Measurements from ENCODE around the gene SPIB.

SPIB gene

DNA sequence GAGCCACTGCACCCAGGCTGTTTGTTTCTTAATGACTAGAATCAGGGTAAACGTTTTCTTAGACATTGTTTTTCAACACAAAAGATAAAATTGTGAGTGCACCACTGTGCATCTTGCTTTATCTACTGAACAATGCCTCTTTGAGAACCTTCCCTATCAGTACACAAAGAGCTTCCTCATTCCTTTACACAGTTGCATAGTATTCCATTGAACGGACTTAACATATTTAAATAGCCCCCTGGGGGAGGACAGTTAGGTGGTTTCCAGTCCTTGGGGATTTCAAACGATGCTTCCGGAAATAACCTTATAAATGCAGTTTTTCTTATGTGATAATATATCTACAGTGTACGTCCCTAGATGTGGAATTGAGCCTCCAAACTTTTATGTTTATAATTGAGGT lies 26.0 kb upstream of the SPIB start:
- no peak overlapping the region for H3K23ac ChIP-seq (ENCODE audit: low read length in 2 of 2)
- DNase-seq = no peak
- H3K79me1 ChIP-seq (replicated peaks; ENCODE audit: low read length, poor library complexity, severe bottlenecking) = peaks cover 22% of the 10 kb centered on the region
- no peaks in the 10 kb centered on the region for H3K27me3 ChIP-seq (ENCODE audit: control insufficient read depth in 1 of 2, insufficient read depth in 1 of 2, low read length in 2 of 2)
- 83% methylated on average over 2 of the region's 5 CpGs for WGBS
- no peak overlapping the region for H3K14ac ChIP-seq (ENCODE audit: low read length in 2 of 2)
- H4K8ac ChIP-seq (ENCODE audit: low read length) = no peak overlapping the region
- peaks cover 4 to 11% of the 10 kb centered on the region in 2 experiments for H3K36me3 ChIP-seq (ENCODE audit: control insufficient read depth in 1 of 2, insufficient read depth in 2 of 2, low read depth in 1 of 2, low read length in 2 of 2)
- no peak overlapping the region for H2BK15ac ChIP-seq (ENCODE audit: low read depth, poor library complexity, severe bottlenecking)
- H4K91ac ChIP-seq (ENCODE audit: low read length) = no peak overlapping the region
- no peak overlapping the region for H3K18ac ChIP-seq (ENCODE audit: low read depth in 1 of 2, low read length in 2 of 2)
- H2BK120ac ChIP-seq (ENCODE audit: low read depth, low read length) = no peak overlapping the region
- H3K4ac ChIP-seq (ENCODE audit: low read depth in 1 of 2, low read length in 2 of 2) = no peak overlapping the region
- no peaks in the 10 kb centered on the region for H3K9me3 ChIP-seq (ENCODE audit: control insufficient read depth, low read length)
- no peak overlapping the region for H3K9ac ChIP-seq (ENCODE audit: low read length)
- no peak overlapping the region for H2AFZ ChIP-seq (ENCODE audit: low read depth, low read length)
- no peak overlapping the region for H2AK5ac ChIP-seq (ENCODE audit: low read length, severe bottlenecking)
- no peaks in the 10 kb centered on the region for H3K4me1 ChIP-seq (ENCODE audit: control insufficient read depth, insufficient read depth, low read depth, low read length)
- no peak overlapping the region for H2BK12ac ChIP-seq (ENCODE audit: low read length in 2 of 2)
- no peak overlapping the region for H3K27ac ChIP-seq (ENCODE audit: low read length, poor library complexity, severe bottlenecking)
- H3K4me3 ChIP-seq (ENCODE audit: insufficient read depth in 1 of 2, low read depth in 1 of 2, low read length in 2 of 2) = no peak overlapping the region
- no peak overlapping the region for H3K4me2 ChIP-seq (ENCODE audit: low read length, poor library complexity, severe bottlenecking)
- no peak overlapping the region for H2BK5ac ChIP-seq (ENCODE audit: low read depth, low read length, poor library complexity, severe bottlenecking)

GRCh38 chr19:50393589-50393988 lies 25.1 kb upstream of the SPIB start:
- Histone ChIP-seq H2BK15ac (ENCODE audit: low read depth, poor library complexity, severe bottlenecking) (no peak overlapping the region), H4K91ac (ENCODE audit: low read length) (no peak overlapping the region), H2AFZ (ENCODE audit: low read depth, low read length) (no peak overlapping the region), H3K4me2 (ENCODE audit: low read length, poor library complexity, severe bottlenecking) (no peak overlapping the region), H3K4ac (ENCODE audit: low read depth in 1 of 2, low read length in 2 of 2) (no peak overlapping the region), H4K8ac (ENCODE audit: low read length) (no peak overlapping the region), H3K4me3 (ENCODE audit: insufficient read depth in 1 of 2, low read depth in 1 of 2, low read length in 2 of 2) (no peak overlapping the region), H3K79me1 (replicated peaks; ENCODE audit: low read length, poor library complexity, severe bottlenecking) (peaks cover 22% of the 10 kb centered on the region), H2BK5ac (ENCODE audit: low read depth, low read length, poor library complexity, severe bottlenecking) (no peak overlapping the region), H2BK12ac (ENCODE audit: low read length in 2 of 2) (no peak overlapping the region), H3K9ac (ENCODE audit: low read length) (no peak overlapping the region), H3K4me1 (ENCODE audit: control insufficient read depth, insufficient read depth, low read depth, low read length) (no peaks in the 10 kb centered on the region), H3K9me3 (ENCODE audit: control insufficient read depth, low read length) (no peaks in the 10 kb centered on the region), H2BK120ac (ENCODE audit: low read depth, low read length) (no peak overlapping the region), H3K27ac (ENCODE audit: low read length, poor library complexity, severe bottlenecking) (no peak overlapping the region), H3K23ac (ENCODE audit: low read length in 2 of 2) (no peak overlapping the region), H3K27me3 (ENCODE audit: control insufficient read depth in 1 of 2, insufficient read depth in 1 of 2, low read length in 2 of 2) (no peaks in the 10 kb centered on the region), H3K14ac (ENCODE audit: low read length in 2 of 2) (no peak overlapping the region), H3K18ac (ENCODE audit: low read depth in 1 of 2, low read length in 2 of 2) (no peak overlapping the region), H2AK5ac (ENCODE audit: low read length, severe bottlenecking) (no peak overlapping the region), H3K36me3 (ENCODE audit: control insufficient read depth in 1 of 2, insufficient read depth in 2 of 2, low read depth in 1 of 2, low read length in 2 of 2) (peaks cover 0 to 13% of the 10 kb centered on the region in 2 experiments)
- DNase-seq = no peak
- WGBS = 97% methylated on average over 4 of the region's 4 CpGs

DNA sequence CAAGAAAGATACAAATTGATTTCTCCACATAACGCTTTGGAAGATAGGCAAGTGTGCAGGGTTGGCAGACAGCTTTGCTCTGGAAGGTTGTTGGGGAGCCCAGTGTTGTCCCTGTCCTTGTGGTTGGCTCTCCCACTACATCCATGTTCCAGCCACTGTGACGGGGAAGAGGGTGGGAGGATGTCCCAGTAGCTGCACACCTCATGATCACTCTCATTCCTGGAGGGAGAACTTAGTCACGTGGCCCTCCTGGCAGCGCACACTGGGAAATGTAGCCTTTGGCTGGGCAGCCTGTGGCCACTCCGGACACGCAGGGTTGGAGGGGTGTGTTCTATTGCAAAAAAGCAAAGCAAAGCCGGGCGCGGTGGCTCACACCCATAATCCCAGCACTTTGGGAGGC lies 24.7 kb upstream of the SPIB start:
- H2BK12ac ChIP-seq (ENCODE audit: low read length in 2 of 2) = no peak overlapping the region
- no peak overlapping the region for H3K4me3 ChIP-seq (ENCODE audit: insufficient read depth in 1 of 2, low read depth in 1 of 2, low read length in 2 of 2)
- H3K79me1 ChIP-seq (replicated peaks; ENCODE audit: low read length, poor library complexity, severe bottlenecking) = peaks cover 23% of the 10 kb centered on the region
- no peak overlapping the region for H3K4me2 ChIP-seq (ENCODE audit: low read length, poor library complexity, severe bottlenecking)
- H3K4me1 ChIP-seq (ENCODE audit: control insufficient read depth, insufficient read depth, low read depth, low read length) = no peaks in the 10 kb centered on the region
- no peak for DNase-seq
- no peak overlapping the region for H2AK5ac ChIP-seq (ENCODE audit: low read length, severe bottlenecking)
- H2BK5ac ChIP-seq (ENCODE audit: low read depth, low read length, poor library complexity, severe bottlenecking) = no peak overlapping the region
- peaks cover 1 to 18% of the 10 kb centered on the region in 2 experiments for H3K36me3 ChIP-seq (ENCODE audit: control insufficient read depth in 1 of 2, insufficient read depth in 2 of 2, low read depth in 1 of 2, low read length in 2 of 2)
- H3K9me3 ChIP-seq (ENCODE audit: control insufficient read depth, low read length) = no peaks in the 10 kb centered on the region
- H4K91ac ChIP-seq (ENCODE audit: low read length) = no peak overlapping the region
- H2BK120ac ChIP-seq (ENCODE audit: low read depth, low read length) = no peak overlapping the region
- H4K8ac ChIP-seq (ENCODE audit: low read length) = no peak overlapping the region
- no peak overlapping the region for H2AFZ ChIP-seq (ENCODE audit: low read depth, low read length)
- no peak overlapping the region for H3K18ac ChIP-seq (ENCODE audit: low read depth in 1 of 2, low read length in 2 of 2)
- H3K27ac ChIP-seq (ENCODE audit: low read length, poor library complexity, severe bottlenecking) = no peak overlapping the region
- WGBS = 97% methylated on average over 9 of the region's 9 CpGs
- no peaks in the 10 kb centered on the region for H3K27me3 ChIP-seq (ENCODE audit: control insufficient read depth in 1 of 2, insufficient read depth in 1 of 2, low read length in 2 of 2)
- H3K9ac ChIP-seq (ENCODE audit: low read length) = no peak overlapping the region
- H3K4ac ChIP-seq (ENCODE audit: low read depth in 1 of 2, low read length in 2 of 2) = no peak overlapping the region
- H3K14ac ChIP-seq (ENCODE audit: low read length in 2 of 2) = no peak overlapping the region
- H2BK15ac ChIP-seq (ENCODE audit: low read depth, poor library complexity, severe bottlenecking) = no peak overlapping the region
- no peak overlapping the region for H3K23ac ChIP-seq (ENCODE audit: low read length in 2 of 2)

- H2BK12ac ChIP-seq (ENCODE audit: low read length in 2 of 2) = no peak overlapping the region
- no peak overlapping the region for H3K27ac ChIP-seq (ENCODE audit: low read length, poor library complexity, severe bottlenecking)
- no peak overlapping the region for H2BK5ac ChIP-seq (ENCODE audit: low read depth, low read length, poor library complexity, severe bottlenecking)
- WGBS = 89% methylated on average over 13 of the region's 13 CpGs
- no peak overlapping the region for H3K4me2 ChIP-seq (ENCODE audit: low read length, poor library complexity, severe bottlenecking)
- H4K8ac ChIP-seq (ENCODE audit: low read length) = no peak overlapping the region
- no peak overlapping the region for H2BK15ac ChIP-seq (ENCODE audit: low read depth, poor library complexity, severe bottlenecking)
- no peak overlapping the region for H2AK5ac ChIP-seq (ENCODE audit: low read length, severe bottlenecking)
- no peaks in the 10 kb centered on the region for H3K4me1 ChIP-seq (ENCODE audit: control insufficient read depth, insufficient read depth, low read depth, low read length)
- H3K36me3 ChIP-seq (ENCODE audit: control insufficient read depth in 1 of 2, insufficient read depth in 2 of 2, low read depth in 1 of 2, low read length in 2 of 2) = peaks cover 3 to 46% of the 10 kb centered on the region in 2 experiments
- no peak overlapping the region for H3K14ac ChIP-seq (ENCODE audit: low read length in 2 of 2)
- H3K27me3 ChIP-seq (ENCODE audit: control insufficient read depth in 1 of 2, insufficient read depth in 1 of 2, low read length in 2 of 2) = no peaks in the 10 kb centered on the region
- no peaks in the 10 kb centered on the region for H3K9me3 ChIP-seq (ENCODE audit: control insufficient read depth, low read length)
- H3K23ac ChIP-seq (ENCODE audit: low read length in 2 of 2) = no peak overlapping the region
- H3K79me1 ChIP-seq (replicated peaks; ENCODE audit: low read length, poor library complexity, severe bottlenecking) = peaks cover 26% of the 10 kb centered on the region
- H3K4me3 ChIP-seq (ENCODE audit: insufficient read depth in 1 of 2, low read depth in 1 of 2, low read length in 2 of 2) = no peak overlapping the region
- H2BK120ac ChIP-seq (ENCODE audit: low read depth, low read length) = no peak overlapping the region
- no peak overlapping the region for H2AFZ ChIP-seq (ENCODE audit: low read depth, low read length)
- H3K4ac ChIP-seq (ENCODE audit: low read depth in 1 of 2, low read length in 2 of 2) = no peak overlapping the region
- no peak overlapping the region for H4K91ac ChIP-seq (ENCODE audit: low read length)
- H3K9ac ChIP-seq (ENCODE audit: low read length) = no peak overlapping the region
- no peak overlapping the region for H3K18ac ChIP-seq (ENCODE audit: low read depth in 1 of 2, low read length in 2 of 2)
- no peak for DNase-seq
Observed at GRCh38 chr19:50398675-50399367, 19.9 kb upstream of the SPIB start.

Measured in mesenchymal stem cell (in vitro differentiated cells and primary cell).